C4-2B (cell line): Measurements from ENCODE around the gene SERPINB10.

Experiments
- H3K27ac ChIP-seq: fragments of 450-650 bp; 2 replicates; pipeline ENCODE4 v1.5.1; 2017
- ZFX ChIP-seq: fragments of 450-650 bp; IDR thresholded peaks from 2 replicates; pipeline ENCODE4 v1.6.1; 2017
- TF ChIP-seq, protein P1 (sequence below): fragments of 450-650 bp; conservative IDR thresholded peaks from 2 replicates; pipeline ENCODE4 v1.5.1; 2017; ENCODE audit warnings: mild to moderate bottlenecking

SERPINB10 gene

DNA sequence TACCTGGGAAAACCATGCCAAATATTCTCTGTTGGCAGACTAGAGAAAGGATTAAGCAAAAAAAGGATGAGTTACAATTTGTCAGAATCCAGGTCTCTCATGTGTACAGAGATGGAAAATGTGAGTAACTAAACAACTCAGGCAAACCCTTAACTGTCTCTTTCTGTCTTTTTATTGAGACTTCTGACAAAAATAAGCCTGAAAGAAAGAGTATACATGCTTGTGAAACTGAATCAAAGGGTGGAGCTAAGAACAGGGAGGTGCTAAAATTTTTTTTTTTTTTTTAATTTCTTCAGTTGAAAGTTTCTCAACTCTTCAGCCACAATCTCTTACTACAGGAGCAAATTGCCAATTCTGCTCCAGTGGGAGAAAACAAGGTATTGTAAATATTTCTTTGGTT, at the start of gene SERPINB10:
Gene SERPINB10, plus strand, starts transcription at position 295 of the 400 bp plus-strand sequence. CDS start 7,553 bp downstream, outside the sequence.
- TF ChIP-seq, protein P1, sequence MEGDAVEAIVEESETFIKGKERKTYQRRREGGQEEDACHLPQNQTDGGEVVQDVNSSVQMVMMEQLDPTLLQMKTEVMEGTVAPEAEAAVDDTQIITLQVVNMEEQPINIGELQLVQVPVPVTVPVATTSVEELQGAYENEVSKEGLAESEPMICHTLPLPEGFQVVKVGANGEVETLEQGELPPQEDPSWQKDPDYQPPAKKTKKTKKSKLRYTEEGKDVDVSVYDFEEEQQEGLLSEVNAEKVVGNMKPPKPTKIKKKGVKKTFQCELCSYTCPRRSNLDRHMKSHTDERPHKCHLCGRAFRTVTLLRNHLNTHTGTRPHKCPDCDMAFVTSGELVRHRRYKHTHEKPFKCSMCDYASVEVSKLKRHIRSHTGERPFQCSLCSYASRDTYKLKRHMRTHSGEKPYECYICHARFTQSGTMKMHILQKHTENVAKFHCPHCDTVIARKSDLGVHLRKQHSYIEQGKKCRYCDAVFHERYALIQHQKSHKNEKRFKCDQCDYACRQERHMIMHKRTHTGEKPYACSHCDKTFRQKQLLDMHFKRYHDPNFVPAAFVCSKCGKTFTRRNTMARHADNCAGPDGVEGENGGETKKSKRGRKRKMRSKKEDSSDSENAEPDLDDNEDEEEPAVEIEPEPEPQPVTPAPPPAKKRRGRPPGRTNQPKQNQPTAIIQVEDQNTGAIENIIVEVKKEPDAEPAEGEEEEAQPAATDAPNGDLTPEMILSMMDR, result no peak
- TF ChIP-seq ZFX, result no peak
- H3K27ac ChIP-seq, result no peak within 1 kb of the TSS

- TF ChIP-seq ZFX, result no peak
- TF ChIP-seq, protein P1, result no peak
- H3K27ac ChIP-seq, result no peak overlapping the region
Observed at GRCh38 chr18:63858456-63858855, 49.3 kb upstream of the SERPINB10 start.

GRCh38 chr18:63859781-63860475, 47.8 kb upstream of the SERPINB10 start:
- TF ChIP-seq, protein P1, result no peak
- no peak for TF ChIP-seq ZFX
- H3K27ac ChIP-seq, result no peak overlapping the region

DNA sequence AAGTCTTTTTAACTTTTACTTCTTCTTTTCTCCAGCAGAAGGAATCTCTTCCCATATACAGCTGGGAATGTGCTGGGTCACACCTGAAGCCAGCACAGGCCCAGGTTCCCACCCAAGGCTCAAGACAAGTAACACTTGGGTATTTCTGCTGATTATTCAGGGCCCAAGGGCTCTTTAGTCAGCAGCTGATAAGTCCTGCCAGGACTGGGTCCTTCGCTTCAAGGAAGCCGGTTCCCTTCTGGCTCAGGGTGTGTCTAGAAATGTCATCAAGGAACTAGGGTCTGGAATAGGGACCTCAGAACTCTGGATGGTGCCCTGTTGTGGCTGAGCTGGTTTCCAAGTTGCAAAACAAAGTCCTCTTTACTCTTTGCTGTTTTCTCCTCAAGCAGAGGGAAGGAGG, 47.2 kb upstream of the SERPINB10 start:
- no peak for TF ChIP-seq ZFX
- TF ChIP-seq, protein P1, result no peak
- no peak overlapping the region for H3K27ac ChIP-seq

DNA sequence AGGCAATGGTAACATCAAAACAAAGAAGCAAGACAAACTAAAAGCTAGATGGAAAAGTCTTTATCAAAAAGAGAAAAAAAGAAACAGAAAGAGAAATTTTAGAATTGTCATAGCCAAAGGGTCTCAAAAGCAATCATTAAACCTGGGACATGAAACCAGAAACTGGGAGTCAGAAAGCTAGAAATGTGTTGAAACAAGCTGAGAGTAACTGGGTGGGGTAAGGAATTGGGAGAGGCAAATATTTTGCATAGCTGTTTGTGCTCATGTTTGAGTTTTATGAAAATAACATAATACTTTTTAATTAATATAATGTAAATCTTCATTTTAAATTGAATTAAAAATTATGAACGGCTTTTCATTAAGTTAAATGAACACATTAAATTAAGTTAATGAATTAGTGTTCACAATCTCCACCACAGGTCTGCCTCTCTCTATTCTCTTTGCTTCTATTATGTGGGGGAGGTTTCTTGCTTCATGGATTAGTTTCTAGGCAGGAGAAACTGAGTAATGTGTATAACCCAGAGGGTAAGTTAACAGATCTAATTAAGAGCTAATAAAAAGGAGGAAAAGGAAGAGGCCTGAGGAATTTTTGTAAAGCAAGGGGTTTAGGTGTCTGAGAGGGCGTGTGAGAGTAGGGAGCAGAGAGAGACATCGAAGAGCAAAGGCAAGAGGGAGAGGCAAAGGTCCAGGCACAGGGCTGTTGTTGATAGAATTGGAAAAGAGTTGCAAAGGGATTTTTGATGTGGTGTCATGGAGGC, 40.2 kb upstream of the SERPINB10 start:
- TF ChIP-seq, protein P1, result no peak
- TF ChIP-seq ZFX, result no peak
- H3K27ac ChIP-seq, result no peak overlapping the region

DNA sequence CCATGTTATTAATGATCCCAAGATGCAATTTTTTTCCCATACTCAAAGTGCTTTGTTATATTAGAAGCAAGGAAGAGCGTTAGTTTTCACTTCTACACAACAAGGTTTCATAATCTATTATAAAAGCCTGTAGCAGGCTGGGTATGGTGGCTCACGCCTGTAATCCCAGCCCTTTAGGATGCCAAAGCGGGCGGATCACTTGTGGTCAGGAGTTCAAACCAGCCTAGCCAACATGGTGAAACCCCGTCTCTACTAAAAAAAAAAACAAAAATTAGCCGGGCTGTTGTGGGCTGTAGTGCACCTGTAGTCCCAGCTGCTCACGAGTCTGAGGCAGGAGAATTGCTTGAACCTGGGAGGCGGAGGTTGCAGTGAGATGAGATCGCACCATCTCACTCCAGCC, 39.2 kb upstream of the SERPINB10 start:
- TF ChIP-seq, protein P1, result no peak
- no peak for TF ChIP-seq ZFX
- H3K27ac ChIP-seq, result no peak overlapping the region

GRCh38 chr18:63869374-63869773, 38.4 kb upstream of the SERPINB10 start:
- no peak for TF ChIP-seq ZFX
- TF ChIP-seq, protein P1, result no peak
- no peak overlapping the region for H3K27ac ChIP-seq
